SKM-1 treated with dmso at 0.1 percent for 144 hours (cell line): Measurements from ENCODE around the gene PCBP3.
A peak's percentile ranks its signal among the peaks of the same experiment; 100 is the strongest.
"Not testable (repeated sequence)": the region's sequence is repeated elsewhere in the genome, so short reads cannot be mapped to it uniquely, and the experiment has no call there.

Experiments
- DNase-seq: peaks from one replicate; lab custom pipeline; 2025; ENCODE audit not compliant: unreplicated experiment; lab: John Stamatoyannopoulos, UW

The PCBP3 gene

GRCh38 chr21:45954921-45955320 lies 311.4 kb downstream of the PCBP3 start:
- DNase-seq = no peak

- no peak for DNase-seq
These were observed 314.0 kb downstream of the PCBP3 start for GRCh38 chr21:45957551-45957950.

DNA sequence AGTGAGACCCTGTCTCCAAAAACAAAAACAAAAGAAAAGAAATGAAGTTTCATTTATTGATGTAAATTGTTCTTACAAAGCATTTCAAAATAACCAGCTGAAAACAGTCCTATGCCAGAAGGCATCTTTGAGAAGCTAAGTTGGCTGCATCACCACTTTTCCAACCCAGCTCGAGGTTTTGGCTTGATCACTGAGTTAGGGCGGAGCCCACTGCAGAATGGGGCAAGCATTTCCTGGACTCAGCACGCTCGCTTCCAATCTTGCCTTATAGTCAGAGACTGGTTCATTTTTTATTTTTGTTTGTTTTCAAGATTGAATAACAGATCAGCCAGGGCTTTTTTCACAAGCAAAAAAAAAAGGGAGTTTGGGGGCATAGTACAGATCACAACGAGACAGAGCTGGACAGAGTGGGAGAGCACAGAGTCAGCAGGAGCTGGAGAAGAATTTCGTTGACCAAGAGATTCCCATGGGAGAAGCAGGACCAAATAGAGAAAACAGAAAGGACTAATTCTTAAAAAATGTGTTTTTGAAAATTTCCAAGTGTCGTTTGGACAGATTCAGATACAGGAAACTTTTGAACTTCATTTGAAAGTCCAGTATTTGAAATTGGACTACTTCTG lies 314.6 kb downstream of the PCBP3 start:
- DNase-seq = no peak

DNA sequence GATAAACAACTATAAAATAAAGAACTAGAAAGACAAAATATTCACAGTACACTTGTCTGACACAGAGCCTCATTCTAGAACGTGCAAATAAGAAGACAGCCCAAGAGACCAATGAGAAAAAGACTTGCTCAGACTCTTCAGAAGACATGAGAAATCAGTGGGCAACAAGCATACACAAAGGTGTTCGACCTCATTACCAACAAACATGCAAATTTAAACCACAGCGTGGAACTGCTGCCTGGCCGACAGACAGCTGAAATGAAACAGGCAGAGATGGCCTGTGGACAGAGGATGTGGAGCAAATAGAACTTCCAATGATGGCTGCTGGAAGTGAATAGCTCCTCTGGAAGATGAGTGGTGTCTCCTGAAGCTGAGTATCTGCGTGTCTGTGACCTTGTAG lies 315.7 kb downstream of the PCBP3 start:
- no peak for DNase-seq

GRCh38 chr21:45959779-45960390 lies 316.4 kb downstream of the PCBP3 start:
- DNase-seq = no peak

- DNase-seq = not testable (repeated sequence)
These were observed 317.9 kb downstream of the PCBP3 start for GRCh38 chr21:45961408-45961807.

DNA sequence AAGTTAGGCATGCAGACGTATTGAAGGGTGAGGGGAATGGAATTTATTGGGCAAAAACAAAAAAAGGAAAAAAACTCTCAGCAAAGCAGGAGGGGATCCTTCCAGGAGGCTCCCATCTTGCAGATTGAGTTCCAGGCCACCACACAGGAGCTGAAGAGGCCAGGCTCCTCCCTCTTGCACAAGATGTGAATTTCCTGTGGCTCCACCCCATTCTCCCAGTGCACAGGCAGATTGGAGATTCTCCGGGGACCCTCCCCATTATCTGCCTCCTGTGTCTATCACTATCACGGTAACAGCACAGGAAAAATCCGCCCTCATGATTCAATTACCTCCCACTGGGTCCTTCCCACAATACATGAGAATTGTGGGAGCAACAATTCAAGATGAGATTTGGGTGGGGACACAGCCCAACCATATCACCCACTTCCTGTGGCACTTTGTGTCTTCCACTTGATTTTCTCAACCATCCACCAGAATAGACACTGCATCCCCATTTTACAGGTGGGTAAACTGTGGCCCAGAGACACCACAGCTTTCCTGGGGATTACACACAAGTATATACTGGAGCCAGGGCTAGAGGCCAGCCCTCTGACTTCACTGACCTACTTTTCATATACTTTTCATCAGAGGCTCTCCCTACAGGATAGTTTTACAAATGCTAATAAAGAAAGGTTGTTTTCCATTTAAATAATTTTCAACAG lies 319.2 kb downstream of the PCBP3 start:
- DNase-seq = no peak

GRCh38 chr21:45963232-45963570 lies 319.7 kb downstream of the PCBP3 start:
- DNase-seq = no peak

- no peak for DNase-seq
These were observed 321.1 kb downstream of the PCBP3 start for GRCh38 chr21:45964649-45965048.

DNA sequence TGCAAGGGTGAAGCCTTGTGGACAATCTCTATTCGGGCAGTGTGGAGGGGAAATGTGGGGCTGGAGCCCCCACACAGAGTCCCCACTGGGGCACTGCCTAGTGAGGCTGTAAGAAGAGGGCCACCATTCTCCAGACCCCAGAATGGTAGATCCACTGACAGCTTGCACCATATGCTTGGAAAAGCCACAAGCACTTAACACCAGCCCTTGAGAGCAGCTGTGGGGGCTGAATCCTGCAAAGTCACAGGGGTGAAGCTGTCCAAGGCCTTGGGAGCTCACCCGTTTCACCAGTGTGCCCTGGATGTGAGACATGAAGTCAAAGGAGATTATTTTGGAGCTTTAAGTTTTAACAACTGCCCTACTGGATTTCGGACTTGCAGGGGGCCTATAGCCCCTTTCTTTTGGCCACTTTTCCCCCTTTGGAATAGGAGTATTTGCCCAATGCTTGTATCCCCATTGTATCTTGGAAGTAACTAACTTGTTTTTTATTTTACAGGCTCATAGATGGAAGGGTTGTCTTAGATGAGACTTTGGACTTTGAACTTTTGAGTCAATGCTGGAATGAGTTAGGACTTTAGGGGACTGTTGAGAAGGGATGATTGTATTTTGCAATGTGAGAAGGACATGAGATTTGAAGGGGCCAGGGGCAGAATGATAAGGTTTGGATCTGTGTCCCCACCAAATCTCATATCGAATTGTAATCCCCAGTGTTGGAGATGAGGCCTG lies 321.7 kb downstream of the PCBP3 start:
- DNase-seq = no peak

DNA sequence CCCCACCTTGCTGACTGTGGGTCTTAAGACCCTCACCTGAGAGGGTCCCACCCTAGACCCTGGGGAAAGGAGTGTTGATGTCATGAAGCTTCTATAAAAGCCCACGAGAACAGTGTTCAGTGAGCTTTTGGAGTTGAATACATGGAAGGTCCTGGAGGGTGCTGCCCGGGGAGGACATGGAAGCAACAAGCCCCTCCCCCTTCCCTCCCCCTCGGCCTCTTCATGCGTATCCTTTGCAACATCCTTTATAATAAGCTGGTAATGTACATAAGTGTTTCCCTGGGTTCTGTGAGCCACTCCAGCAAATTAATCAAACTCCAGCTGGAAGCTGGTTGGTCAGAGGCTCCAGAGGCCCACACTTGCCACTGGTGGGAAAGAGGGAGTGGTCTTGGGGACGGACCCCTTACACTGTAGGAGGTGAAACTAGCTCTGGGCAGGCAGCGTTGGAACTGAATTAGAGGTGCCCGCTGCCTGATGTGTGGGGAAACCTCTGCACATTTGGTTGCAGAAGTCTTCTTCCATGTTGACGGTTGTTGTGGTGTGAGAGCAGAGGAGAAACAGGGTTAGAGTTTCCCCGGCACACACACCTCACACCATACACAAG lies 323.4 kb downstream of the PCBP3 start:
- no peak for DNase-seq

DNA sequence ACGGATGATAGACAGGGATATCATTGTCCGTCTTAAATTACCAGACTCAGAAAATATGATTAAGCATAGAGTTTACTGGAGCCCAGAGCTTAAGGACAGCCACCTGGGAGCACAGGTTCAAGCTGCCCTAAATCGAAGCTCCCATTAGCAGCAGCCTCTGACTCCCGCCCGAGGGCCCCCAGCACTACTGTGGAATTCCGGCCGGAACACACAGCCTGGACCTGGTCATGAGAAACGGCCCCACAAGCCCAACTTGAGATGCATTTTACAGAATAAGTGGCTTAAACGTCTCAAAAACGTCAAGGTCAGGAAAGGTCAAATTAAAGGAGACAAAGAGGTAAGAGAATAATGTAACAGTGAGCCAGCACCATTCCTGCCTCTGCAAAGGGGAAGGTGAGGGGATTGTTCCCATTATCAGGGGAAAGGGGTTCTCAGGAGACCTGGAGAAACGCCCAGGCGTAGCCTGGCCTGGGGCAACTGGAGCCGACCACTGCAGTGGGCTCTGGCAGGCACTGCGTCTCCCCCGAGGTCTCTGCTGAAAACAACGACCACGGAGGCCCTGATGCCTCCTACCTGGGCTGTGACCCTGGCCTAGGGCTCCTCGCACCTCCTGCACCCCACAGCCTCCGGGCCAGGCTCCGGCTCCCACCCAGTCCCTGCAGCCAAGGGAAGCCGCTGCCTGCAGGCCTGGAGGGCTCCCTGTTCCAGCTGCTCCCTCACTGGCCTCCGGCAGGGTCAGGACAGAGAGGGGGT lies 326.6 kb downstream of the PCBP3 start:
- no peak for DNase-seq

- DNase-seq = no peak
These were observed 327.4 kb downstream of the PCBP3 start for GRCh38 chr21:45970674-45971615.

- DNase-seq = no peak
These were observed 328.3 kb downstream of the PCBP3 start for GRCh38 chr21:45971616-45972352.

DNA sequence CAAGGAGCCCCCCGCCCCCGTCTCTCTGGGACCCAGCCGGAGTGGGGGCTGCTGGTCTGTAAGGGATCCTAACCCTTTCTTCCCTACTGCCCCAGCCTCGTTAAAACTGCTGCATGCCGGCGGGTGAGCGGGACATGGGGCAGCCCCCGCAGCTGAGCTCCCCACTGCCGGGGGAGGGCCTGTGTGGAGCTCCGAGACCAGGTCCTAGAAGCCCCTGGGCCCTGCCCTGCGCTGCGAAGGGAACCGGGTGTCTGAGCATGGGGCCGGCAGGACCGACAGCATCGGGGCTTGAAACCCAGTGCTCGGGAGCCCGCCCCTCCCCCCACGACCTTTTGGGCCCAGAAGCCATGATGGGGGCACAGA lies 328.8 kb downstream of the PCBP3 start:
- no peak for DNase-seq

- no peak for DNase-seq
These were observed 329.4 kb downstream of the PCBP3 start for GRCh38 chr21:45972716-45973474.

- DNase-seq = peak; percentile 42
These were observed 330.0 kb downstream of the PCBP3 start for GRCh38 chr21:45973475-45974072.
